Right hindlimb (tissue), 1 donor: ENCODE data around the gene MUC22.
"Not testable (repeated sequence)": the region's sequence is repeated elsewhere in the genome, so short reads cannot be mapped to it uniquely, and the experiment has no call there.

Experiments
- DNase-seq: peaks from one replicate; pipeline ENCODE4 v3.0.0-alpha.2; 2018

The MUC22 gene

DNA sequence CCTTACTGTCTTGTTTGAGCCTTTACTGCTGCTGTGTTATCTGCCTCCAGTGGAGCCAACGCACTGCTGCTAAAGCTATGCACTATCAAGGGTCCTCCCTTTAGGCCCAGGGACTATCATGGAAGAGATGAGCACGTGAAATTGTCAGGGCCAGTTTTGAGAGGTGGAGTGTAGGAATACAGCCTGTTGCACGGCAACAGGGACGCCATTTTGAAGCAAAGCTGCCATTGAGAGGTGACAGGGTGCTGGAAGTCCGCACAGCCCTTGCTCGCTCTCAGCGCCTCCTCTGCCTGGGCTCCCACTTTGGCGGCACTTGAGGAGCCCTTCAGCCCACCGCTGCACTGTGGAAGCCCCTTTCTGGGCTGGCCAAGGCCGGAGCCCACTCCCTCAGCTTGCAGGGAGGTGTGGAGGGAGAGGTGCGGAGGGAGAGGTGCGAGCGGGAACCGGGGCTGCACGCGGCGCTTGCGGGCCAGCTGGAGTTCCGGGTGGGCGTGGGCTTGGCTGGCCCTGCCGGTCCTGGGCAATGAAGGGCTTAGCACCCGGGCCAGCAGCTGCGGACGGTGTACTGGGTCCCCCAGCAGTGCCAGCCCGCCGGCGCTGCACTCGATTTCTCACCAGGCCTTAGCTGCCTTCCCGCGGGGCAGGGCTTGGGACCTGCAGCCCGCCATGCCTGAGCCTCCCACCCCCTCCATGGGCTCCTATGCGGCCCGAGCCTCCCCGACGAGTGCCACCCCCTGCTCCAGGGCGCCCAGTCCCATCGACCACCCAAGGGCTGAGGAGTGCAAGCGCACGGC lies 10.0 kb upstream of the MUC22 start:
- DNase-seq: not testable (repeated sequence)

- DNase-seq: no peak
Measured at GRCh38 chr6:31001281-31001888, 8.9 kb upstream of the MUC22 start.

GRCh38 chr6:31002471-31002870 lies 7.8 kb upstream of the MUC22 start:
- DNase-seq: no peak

GRCh38 chr6:31004794-31005193 lies 5.5 kb upstream of the MUC22 start:
- no peak for DNase-seq

- no peak for DNase-seq
Measured at GRCh38 chr6:31005249-31006020, 4.8 kb upstream of the MUC22 start.

DNA sequence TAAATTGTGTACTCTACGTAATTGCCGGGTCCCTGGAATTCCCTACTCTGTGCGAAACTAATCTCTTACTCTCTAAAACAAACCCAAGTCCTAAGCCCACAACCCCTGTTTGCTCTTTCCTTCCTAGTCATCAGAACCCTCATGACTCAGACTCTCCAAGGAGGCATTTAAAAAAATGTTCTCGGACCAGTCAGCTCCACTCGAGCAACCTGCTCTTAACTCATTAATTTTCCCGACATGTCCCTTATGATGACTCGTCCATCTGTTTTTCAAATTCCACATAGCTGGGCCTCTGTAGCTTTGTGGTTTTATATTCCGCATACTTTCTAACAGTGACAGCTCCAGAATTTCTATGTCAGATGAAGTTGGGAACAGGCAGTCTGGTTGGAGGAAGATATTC lies 2.6 kb upstream of the MUC22 start:
- DNase-seq: peak; percentile 21

DNA sequence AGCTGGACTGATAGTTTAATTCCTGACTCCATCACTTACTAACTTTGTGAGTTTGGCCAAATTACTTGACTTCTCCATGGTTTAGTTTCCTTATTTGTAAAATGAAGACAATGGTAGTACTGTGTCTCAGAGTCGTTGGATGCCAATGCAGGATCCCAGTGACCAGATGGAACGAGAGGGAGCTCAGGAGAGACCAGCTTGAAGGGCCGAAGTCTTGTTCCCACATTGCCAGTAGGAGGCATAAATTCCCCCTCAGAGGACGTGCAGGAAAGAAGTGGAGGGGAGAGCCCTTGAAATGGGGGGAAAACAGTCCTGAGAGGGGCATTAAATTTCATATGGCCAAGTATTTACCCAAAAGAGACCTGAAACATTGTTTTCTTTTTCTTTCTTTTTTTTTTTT lies 2.1 kb upstream of the MUC22 start:
- DNase-seq: no peak

GRCh38 chr6:31009731-31010130 lies 543 bp upstream of the MUC22 start:
- DNase-seq: no peak

GRCh38 chr6:31011153-31011552 lies 879 bp downstream of the MUC22 start:
- no peak for DNase-seq

DNA sequence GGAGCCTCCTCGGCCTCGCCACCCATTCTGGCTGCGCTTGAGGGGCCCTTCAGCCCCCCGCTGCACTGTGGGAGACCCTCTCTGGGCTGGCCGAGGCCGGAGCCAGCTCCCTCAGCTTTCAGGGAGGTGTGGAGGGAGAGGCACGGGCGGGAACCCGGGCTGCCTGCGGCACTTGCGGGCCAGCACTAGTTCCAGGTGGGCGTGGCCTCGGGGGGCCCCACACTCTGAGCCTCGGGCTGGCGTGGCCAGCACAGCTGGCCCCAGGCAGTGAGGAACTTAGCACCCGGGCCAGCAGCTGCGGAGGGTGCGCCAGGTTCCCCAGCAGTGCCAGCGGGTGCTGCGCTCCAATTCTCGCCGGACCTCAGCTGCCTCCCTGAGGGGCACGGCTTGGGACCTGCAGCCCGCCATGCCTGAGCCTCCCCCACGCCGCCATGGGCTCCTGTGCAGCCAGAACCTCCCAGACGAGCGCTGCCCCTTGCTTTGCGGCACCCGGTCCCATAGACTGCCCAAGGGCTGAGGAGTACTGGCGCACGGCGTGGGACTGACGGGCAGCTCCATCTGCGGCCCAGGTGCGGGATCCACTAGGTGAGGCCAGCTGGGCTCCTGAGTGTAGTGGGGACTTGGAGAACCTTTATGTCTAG lies 6.5 kb downstream of the MUC22 start:
- DNase-seq: no peak

GRCh38 chr6:31017436-31017835 lies 7.2 kb downstream of the MUC22 start:
- DNase-seq: not testable (repeated sequence)

- DNase-seq: no peak
Measured at GRCh38 chr6:31020057-31020456, 9.8 kb downstream of the MUC22 start.

GRCh38 chr6:31020631-31021255 lies 10.5 kb downstream of the MUC22 start:
- not testable (repeated sequence) for DNase-seq

DNA sequence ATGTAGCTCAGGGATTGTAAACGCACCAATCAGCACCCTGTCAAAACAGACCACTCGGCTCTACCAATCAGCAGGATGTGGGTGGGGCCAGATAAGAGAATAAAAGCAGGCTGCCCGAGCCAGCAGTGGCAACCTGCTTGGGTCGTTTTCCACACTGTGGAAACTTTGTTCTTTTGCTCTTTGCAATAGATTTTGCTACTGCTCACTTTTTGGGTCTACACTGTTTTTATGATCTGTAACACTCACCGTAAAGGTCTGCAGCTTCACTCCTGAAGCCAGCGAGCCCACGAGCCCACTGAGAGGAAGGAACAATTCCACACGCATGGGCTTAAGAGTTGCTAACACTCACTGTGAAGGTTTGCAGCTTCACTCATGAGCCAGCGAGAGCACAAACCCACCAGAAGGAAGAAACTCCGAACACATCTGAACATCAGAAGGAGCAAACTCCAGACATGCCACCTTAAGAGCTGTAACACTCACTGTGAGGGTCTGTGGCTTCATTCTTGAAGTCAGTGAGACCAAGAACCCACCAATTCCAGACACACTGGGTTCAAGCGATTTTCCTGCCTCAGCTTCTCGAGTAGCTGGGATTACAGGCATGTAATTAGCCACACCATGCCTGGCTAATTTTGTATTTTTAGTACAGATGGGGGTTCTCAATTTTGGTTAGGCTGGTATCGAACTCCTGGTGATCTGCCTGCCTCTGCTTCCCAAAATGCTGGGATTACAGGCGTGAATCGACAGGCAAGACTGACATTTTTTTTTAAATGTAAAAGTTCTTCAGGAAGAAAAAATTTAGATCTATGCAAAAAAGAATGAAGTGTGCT lies 11.6 kb downstream of the MUC22 start:
- DNase-seq: not testable (repeated sequence)

- DNase-seq: no peak
Measured at GRCh38 chr6:31025595-31025994, 15.3 kb downstream of the MUC22 start.

DNA sequence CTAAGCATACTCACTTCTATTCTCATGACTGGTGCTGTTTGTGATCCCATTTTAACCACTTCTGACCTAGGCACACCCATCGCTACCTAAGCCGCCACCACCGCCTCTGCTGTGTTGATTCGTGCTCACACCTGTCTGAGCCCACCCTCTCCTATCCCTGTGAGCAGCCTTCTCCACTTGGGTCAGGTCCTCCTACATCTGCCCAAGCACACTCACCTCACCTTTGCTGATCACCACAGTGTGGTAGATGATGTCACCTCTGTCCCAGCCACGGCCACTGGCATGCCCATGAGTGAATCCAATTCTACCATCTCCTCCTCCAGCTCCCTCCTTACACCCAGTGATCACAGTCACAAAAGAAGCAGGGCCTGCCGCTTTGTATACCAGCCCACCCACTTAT lies 20.8 kb downstream of the MUC22 start:
- no peak for DNase-seq

GRCh38 chr6:31033075-31033474 lies 22.8 kb downstream of the MUC22 start:
- DNase-seq: no peak

DNA sequence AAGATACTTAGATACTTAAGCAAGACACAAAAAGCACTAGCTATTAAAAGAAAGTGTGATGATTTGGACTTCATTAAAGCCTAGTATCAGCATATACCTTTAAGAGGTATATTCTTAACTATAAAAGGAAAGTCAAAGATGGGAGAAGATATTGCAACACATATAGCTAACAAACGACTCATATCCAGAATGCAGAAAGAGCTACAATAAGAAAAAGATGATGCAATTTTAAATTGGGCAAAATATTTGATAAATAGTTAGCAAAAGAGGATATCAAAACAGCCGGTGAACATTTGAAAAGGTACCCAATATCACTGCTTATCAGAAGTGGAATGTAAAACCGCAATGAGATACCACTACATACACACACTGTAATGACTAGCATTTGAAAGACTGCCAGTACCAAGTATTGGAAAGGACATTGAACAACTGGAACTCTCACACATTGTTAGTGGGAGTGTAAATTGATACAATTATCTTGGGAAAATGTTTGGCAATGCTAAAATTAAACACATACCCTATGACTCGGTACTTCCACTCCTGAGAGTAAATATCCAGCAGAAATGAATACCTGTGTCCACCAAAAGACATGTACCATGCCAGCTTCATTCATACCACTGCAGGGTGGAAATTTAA lies 25.7 kb downstream of the MUC22 start:
- DNase-seq: no peak

GRCh38 chr6:31037169-31037568 lies 26.9 kb downstream of the MUC22 start:
- DNase-seq: no peak

GRCh38 chr6:31037682-31038081 lies 27.4 kb downstream of the MUC22 start:
- DNase-seq: no peak

GRCh38 chr6:31038559-31038958 lies 28.3 kb downstream of the MUC22 start:
- no peak for DNase-seq
